ENCODE measurements around the gene CCDC9. TPM values are rescaled to one million over a fixed set of nuclear protein-coding genes. Genes with fewer than 3 reads are reported as not detected.
A peak's percentile ranks its signal among the peaks of the same experiment; 100 is the strongest.

Gene CCDC9
- total and polyA plus RNA-seq, 2 of the 13 experiments (the other 11 are each of a cell fraction or from before 2014, with no cell fraction given): 2.9 to 6.3 TPM

- TF ChIP-seq ZBTB40 (IDR thresholded peaks at IDR 0.05) (no peak), ZBTB40 (CRISPR knock-in tag; IDR thresholded peaks at IDR 0.05) (no peak), SOX6 (IDR thresholded peaks at IDR 0.05) (no peak), SOX6 (CRISPR knock-in tag; IDR thresholded peaks at IDR 0.05) (peak; percentile 39; the same call in 1 of the 2 replicates), HOXA3 (CRISPR knock-in tag; IDR thresholded peaks at IDR 0.05) (no peak), PPARG (CRISPR knock-in tag; conservative IDR thresholded peaks at IDR 0.05) (0 out of 2 replicates have a peak, but pooled peaks have one; percentile 41), ZNF138 (CRISPR knock-in tag; IDR thresholded peaks at IDR 0.05; ENCODE audit: low read depth) (no peak), ZBTB33 (CRISPR knock-in tag; IDR thresholded peaks at IDR 0.05) (no peak), ZBTB4 (CRISPR knock-in tag; IDR thresholded peaks at IDR 0.05; ENCODE audit: borderline replicate concordance) (no peak), CEBPB (IDR thresholded peaks at IDR 0.05; ENCODE audit: borderline replicate concordance, low read depth, low read length) (peak; percentile 91), GTF2F1 (IDR thresholded peaks at IDR 0.05; ENCODE audit: low read length) (no peak), ZNF331 (CRISPR knock-in tag; IDR thresholded peaks at IDR 0.05) (no peak), ZNF777 (CRISPR knock-in tag; IDR thresholded peaks at IDR 0.05) (no peak), ZNF550 (CRISPR knock-in tag; IDR thresholded peaks at IDR 0.05; ENCODE audit: borderline replicate concordance) (no peak), PRPF4 (IDR thresholded peaks at IDR 0.05; ENCODE audit: low read depth, low read length, poor library complexity, severe bottlenecking) (no peak), TEAD3 (CRISPR knock-in tag; optimal IDR thresholded peaks at IDR 0.05; ENCODE audit: borderline replicate concordance) (peak; percentile 75)
These were observed 54.5 kb downstream of the CCDC9 start (continued) for GRCh38 chr19:47310819-47311218.
